Tibial nerve (tissue), 4 donors: ENCODE data around the gene SLC30A9. TPM values are rescaled to one million over a fixed set of nuclear protein-coding genes. Genes with fewer than 3 reads are reported as not detected.

ENCODE experiments used
- DNase-seq, 2 donors: peaks; one replicate each; pipeline ENCODE4 v3.0.0-alpha.2; 2019; ENCODE audit warnings: low spot score in 2 of 2
- H3K27ac ChIP-seq, 4 donors: fragments of 200-600 bp; sonication (generic) in 3 of 4; one replicate each; pipeline ENCODE4 v1.5.1; 2017 to 2019; ENCODE audit warnings: mild to moderate bottlenecking in 1 of 4
- H3K27me3 ChIP-seq, 2 donors: fragments of 200-600 bp; sonication (generic) in 1 of 2; one replicate each; pipeline versions ENCODE4 v1.5.1 to v1.6.0; 2017 to 2019
- H3K36me3 ChIP-seq, 3 donors: fragments of 200-600 bp; sonication (generic); one replicate each; pipeline ENCODE4 v1.5.1; 2018 to 2019
- H3K4me1 ChIP-seq, 4 donors: fragments of 200-600 bp; sonication (generic) in 3 of 4; one replicate each; pipeline ENCODE4 v1.5.1; 2017 to 2019
- H3K4me3 ChIP-seq, 4 donors: fragments of 200-600 bp; sonication (generic) in 3 of 4; one replicate each; pipeline ENCODE4 v1.5.1; 2017 to 2019; ENCODE audit warnings: mild to moderate bottlenecking in 1 of 4, moderate library complexity in 1 of 4
- H3K9me3 ChIP-seq, 4 donors: fragments of 200-600 bp; sonication (generic) in 3 of 4; one replicate each; pipeline ENCODE4 v1.5.1; 2017 to 2019
- CTCF ChIP-seq, 5 experiments: fragments of 200-600 bp in 3 of 5; fragments of 450-650 bp in 2 of 5; sonication (generic) in 3 of 5; IDR thresholded peaks; one replicate each; pipeline ENCODE4 v1.5.1; 2016 to 2019; ENCODE audit warnings: antibody characterized with exemption in 5 of 5, mild to moderate bottlenecking in 3 of 5, moderate library complexity in 2 of 5
- EP300 ChIP-seq, 2 donors: sonication (generic); formaldehyde crosslinking; IDR thresholded peaks; one replicate each; pipeline ENCODE4 v1.6.1; 2017; ENCODE audit warnings: antibody characterized with exemption in 2 of 2, mild to moderate bottlenecking in 1 of 2
- POLR2A ChIP-seq, 2 donors: fragments of 450-650 bp; IDR thresholded peaks; one replicate each; pipeline ENCODE4 v1.6.1; 2017; ENCODE audit warnings: antibody characterized with exemption in 2 of 2, mild to moderate bottlenecking in 2 of 2, moderate library complexity in 2 of 2
- WGBS, 2 donors: methylation state at CpG; one replicate each; pipeline ENCODE4 v1.1.5; 2018; 5-methylcytosine and 5-hydroxymethylcytosine counted together
- total RNA-seq, 4 donors: library from RNA; depleted of rRNA; stranded (reverse); fragments of >200 nt; gene quantifications; one replicate each; pipeline ENCODE4 v1.1.0, GENCODE V29; 2016

SLC30A9 gene
- total RNA-seq, 4 donors from 2014 or later, result 48.5 to 65.3 (median 62.1) TPM

GRCh38 chr4:41957634-41958033 is 32.7 kb upstream of the SLC30A9 start:
- Histone ChIP-seq H3K27ac (no peak overlapping the region), H3K4me3 (no peak overlapping the region), H3K36me3 (peaks cover 0 to 29% (median 0%) of the 10 kb centered on the region in 3 donors), H3K4me1 (no peaks in the 10 kb centered on the region), H3K27me3 (no peaks in the 10 kb centered on the region), H3K9me3 (no peaks in the 10 kb centered on the region)
- TF ChIP-seq EP300 (IDR thresholded peaks at IDR 0.05) (no peak), CTCF (IDR thresholded peaks at IDR 0.05) (peak in 2 of 5 experiments; percentile 7 to 21), POLR2A (IDR thresholded peaks at IDR 0.05) (no peak)
- DNase-seq, result no peak
- 29 to 33% methylated on average over 1 of the region's 1 CpG for WGBS, 2 donors

DNA sequence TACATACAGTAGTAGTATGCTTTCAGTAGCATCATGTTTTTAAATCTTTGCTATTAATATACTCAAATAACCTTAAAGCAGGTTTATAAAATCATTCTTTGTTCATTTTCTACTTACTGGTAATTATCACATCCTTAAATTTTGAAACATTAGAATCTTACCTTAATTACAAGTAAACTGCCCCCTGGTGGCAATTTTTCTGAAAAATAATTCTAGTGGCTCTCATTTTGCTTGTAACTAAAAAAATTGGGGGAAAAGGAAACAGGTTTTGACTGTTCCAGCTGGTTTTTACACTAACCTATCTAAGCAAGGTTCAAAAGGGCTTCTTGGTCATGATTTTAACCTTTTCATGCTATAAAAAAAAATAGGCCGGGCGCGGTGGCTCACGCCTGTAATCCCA is 27.2 kb upstream of the SLC30A9 start:
- TF ChIP-seq POLR2A (IDR thresholded peaks at IDR 0.05) (no peak), CTCF (IDR thresholded peaks at IDR 0.05) (peak in 1 of 5 experiments; percentile 27)
- 87 to 93% methylated on average over 4 of the region's 4 CpGs for WGBS, 2 donors
- H3K27me3 ChIP-seq, result no peaks in the 10 kb centered on the region
- H3K4me3 ChIP-seq, result no peak overlapping the region
- peaks cover 0 to 3% (median 0%) of the 10 kb centered on the region in 4 donors for H3K9me3 ChIP-seq
- no peak for DNase-seq
- H3K4me1 ChIP-seq, result no peaks in the 10 kb centered on the region
- no peaks in the 10 kb centered on the region for H3K36me3 ChIP-seq
- no peak overlapping the region for H3K27ac ChIP-seq

DNA sequence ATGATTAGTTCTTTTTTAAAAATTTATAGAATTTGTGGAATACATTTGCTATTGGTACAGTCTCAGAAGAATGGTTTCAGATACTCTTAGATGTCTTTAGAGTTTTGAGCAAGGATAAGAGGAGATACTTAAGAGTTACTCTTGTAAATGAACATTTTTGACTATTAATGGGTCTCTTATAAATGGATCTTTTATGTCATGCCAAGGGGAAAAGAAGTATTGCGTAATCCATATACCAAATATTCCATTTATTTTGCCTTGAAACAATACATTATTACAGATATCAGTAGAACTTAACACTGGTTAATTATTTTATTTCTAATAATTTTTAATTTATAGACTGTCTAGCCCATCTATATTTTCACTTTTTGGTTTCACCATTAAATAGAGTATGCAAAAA is 25.9 kb upstream of the SLC30A9 start:
- H3K27ac ChIP-seq, result no peak overlapping the region
- TF ChIP-seq EP300 (IDR thresholded peaks at IDR 0.05), result no peak
- TF ChIP-seq POLR2A (IDR thresholded peaks at IDR 0.05), result no peak
- no peak for TF ChIP-seq CTCF (IDR thresholded peaks at IDR 0.05)
- H3K9me3 ChIP-seq, result peaks cover 0 to 15% (median 0%) of the 10 kb centered on the region in 4 donors
- no peak for DNase-seq
- 57 to 64% methylated on average over 1 of the region's 1 CpG for WGBS, 2 donors
- H3K36me3 ChIP-seq, result no peaks in the 10 kb centered on the region
- no peaks in the 10 kb centered on the region for H3K27me3 ChIP-seq
- H3K4me3 ChIP-seq, result no peak overlapping the region
- H3K4me1 ChIP-seq, result no peaks in the 10 kb centered on the region

GRCh38 chr4:41967392-41967791 is 22.9 kb upstream of the SLC30A9 start:
- no peak for DNase-seq
- Histone ChIP-seq H3K4me3 (no peak overlapping the region), H3K4me1 (no peaks in the 10 kb centered on the region), H3K27ac (no peak overlapping the region), H3K9me3 (peaks cover 0 to 15% (median 0%) of the 10 kb centered on the region in 4 donors), H3K36me3 (no peaks in the 10 kb centered on the region), H3K27me3 (no peaks in the 10 kb centered on the region)
- TF ChIP-seq POLR2A (IDR thresholded peaks at IDR 0.05) (no peak), CTCF (IDR thresholded peaks at IDR 0.05) (no peak), EP300 (IDR thresholded peaks at IDR 0.05) (no peak)
- 98 to 100% methylated on average over 2 of the region's 2 CpGs for whole genome bisulfite sequencing, 2 donors

DNA sequence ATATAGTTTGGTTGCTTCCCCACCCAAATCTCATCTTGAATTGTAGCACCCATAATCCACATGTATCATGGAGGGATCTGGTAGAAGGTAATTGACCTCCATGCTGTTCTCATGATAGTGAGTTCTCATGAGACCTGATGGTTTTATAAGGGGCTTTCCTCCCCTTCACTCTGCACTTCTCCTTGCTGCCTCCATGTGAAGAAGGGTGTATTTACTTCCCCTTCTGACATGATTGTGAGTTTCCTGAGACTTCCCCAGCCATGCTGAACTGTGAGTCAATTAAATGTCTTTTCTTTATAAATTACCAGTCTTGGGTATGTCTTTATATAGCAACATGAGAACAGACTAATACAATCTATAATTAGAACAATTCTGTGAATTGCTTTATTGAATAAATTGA is 20.7 kb upstream of the SLC30A9 start:
- no peak for TF ChIP-seq EP300 (IDR thresholded peaks at IDR 0.05)
- TF ChIP-seq CTCF (IDR thresholded peaks at IDR 0.05), result no peak
- no peak for TF ChIP-seq POLR2A (IDR thresholded peaks at IDR 0.05)
- H3K27me3 ChIP-seq, result no peaks in the 10 kb centered on the region
- no peaks in the 10 kb centered on the region for H3K4me1 ChIP-seq
- H3K27ac ChIP-seq, result no peak overlapping the region
- no peak for DNase-seq
- no peaks in the 10 kb centered on the region for H3K36me3 ChIP-seq
- peaks cover 0 to 15% (median 0%) of the 10 kb centered on the region in 4 donors for H3K9me3 ChIP-seq
- no peak overlapping the region for H3K4me3 ChIP-seq
